GM12878 (cell line): ENCODE data around the gene RGS18. TPM values are rescaled to one million over a fixed set of nuclear protein-coding genes. Genes with fewer than 3 reads are reported as not detected.

ENCODE experiments used
- ATAC-seq: fragments of 200-7000 bp; cut with Tn5 transposase; 3 replicates; pipeline ENCODE4 v1.9.1; 2020; ENCODE audit warnings: mild to moderate bottlenecking, moderate library complexity
- BruUV-seq: library from RNA; stranded (reverse); fragments of 400-500 nt; replicated peaks from 2 replicates; lab custom pipeline; 2021; lab: Mats Ljungman, UMichigan
- CTCF ChIA-PET: fragments of 300-600 bp; sonication (Branson Sonifier 250); formaldehyde crosslinking; extraction: SDS; loops from one replicate; lab custom pipeline; 2021; ENCODE audit warnings: inconsistent platforms; lab: Yijun Ruan, JAX
- POLR2A ChIA-PET: fragments of 350-600 bp; formaldehyde crosslinking; extraction: SDS; loops from one replicate; lab custom pipeline; 2021; ENCODE audit warnings: inconsistent platforms; lab: Charles Lee
- RAD21 ChIA-PET: fragments of 300-600 bp; sonication (Branson Sonifier 250); formaldehyde crosslinking; loops from one replicate; lab custom pipeline; 2023; ENCODE audit warnings: antibody characterized with exemption; ENCODE audit not compliant: unreplicated experiment; lab: Charles Lee
- SMC1A ChIA-PET: fragments of 300-600 bp; sonication (Branson Sonifier 250); formaldehyde crosslinking; loops from one replicate; lab custom pipeline; 2023; ENCODE audit not compliant: unreplicated experiment, uncharacterized antibody; lab: Charles Lee
- DNase-seq: peaks from one replicate; pipeline ENCODE4 v3.0.0-alpha.2; 2011; ENCODE audit warnings: low read depth, low spot score
- FAIRE-seq: peaks from 3 replicates; lab custom pipeline; 2011; peaks lifted over from hg19 to GRCh38; lab: Jason Lieb, UNC
- H2AFZ ChIP-seq: 2 replicates; pipeline ENCODE4 v1.6.0; 2011; ENCODE audit warnings: low read depth, low read length, control low read depth; ENCODE audit not compliant: control insufficient read depth
- H3K27ac ChIP-seq: 2 replicates; pipeline ENCODE4 v1.5.1; 2011; ENCODE audit warnings: control low read depth; ENCODE audit not compliant: control insufficient read depth, insufficient read depth
- H3K27me3 ChIP-seq, 2 experiments: replicated peaks in 1 of 2; 2 replicates each; pipeline versions ENCODE4 v1.6.0 to v1.6.1; 2011; ENCODE audit warnings: low read length in 1 of 2; ENCODE audit not compliant: control insufficient read depth in 2 of 2, insufficient read depth in 2 of 2
- H3K36me3 ChIP-seq, 2 experiments: 2 replicates each; pipeline ENCODE4 v1.5.1; 2011; ENCODE audit warnings: low read length in 1 of 2; ENCODE audit not compliant: control insufficient read depth in 2 of 2, insufficient read depth in 2 of 2
- H3K4me1 ChIP-seq: 2 replicates; pipeline ENCODE4 v1.6.1; 2011; ENCODE audit warnings: mild to moderate bottlenecking, low read length, moderate library complexity, mixed read lengths; ENCODE audit not compliant: control insufficient read depth, insufficient read depth
- H3K4me2 ChIP-seq: 2 replicates; pipeline ENCODE4 v1.6.0; 2011; ENCODE audit warnings: control low read depth; ENCODE audit not compliant: control insufficient read depth, insufficient read depth
- H3K4me3 ChIP-seq: fragments of 200-600 bp; sonication (generic); 2 replicates; pipeline ENCODE4 v1.5.1; 2016
- H3K79me2 ChIP-seq: 2 replicates; pipeline ENCODE4 v1.6.0; 2011; ENCODE audit warnings: low read length; ENCODE audit not compliant: control insufficient read depth, insufficient read depth
- H3K9ac ChIP-seq: 2 replicates; pipeline ENCODE4 v1.8.0; 2011; ENCODE audit warnings: low read length, control low read depth, mixed read lengths; ENCODE audit not compliant: control insufficient read depth, insufficient read depth
- H3K9me3 ChIP-seq: replicated peaks from 3 replicates; pipeline ENCODE4 v1.5.1; 2011; ENCODE audit warnings: mild to moderate bottlenecking, low read length; ENCODE audit not compliant: control insufficient read depth, insufficient read depth
- H4K20me1 ChIP-seq: 2 replicates; pipeline ENCODE4 v1.6.0; 2011; ENCODE audit not compliant: control insufficient read depth, insufficient read depth
- CEBPB ChIP-seq, 2 experiments: fragments of 150-350 bp in 1 of 2; IDR thresholded peaks; 2 replicates each; pipeline ENCODE4 v1.6.1; 2012 to 2014; ENCODE audit warnings: low read depth in 2 of 2, low read length in 2 of 2, borderline replicate concordance in 1 of 2, inconsistent platforms in 1 of 2
- CEBPZ ChIP-seq: fragments of 150-350 bp; IDR thresholded peaks from 2 replicates; pipeline ENCODE4 v1.6.1; 2016; ENCODE audit warnings: low read depth, low read length
- GABPA ChIP-seq: IDR thresholded peaks from 2 replicates; pipeline ENCODE4 v1.6.1; 2014; ENCODE audit warnings: antibody characterized with exemption, low read depth, mild to moderate bottlenecking, inconsistent platforms
- IKZF1 ChIP-seq: fragments of 450-650 bp; conservative IDR thresholded peaks from 2 replicates; pipeline ENCODE4 v1.6.1; 2017; ENCODE audit warnings: antibody characterized with exemption, mild to moderate bottlenecking
- JUND ChIP-seq: IDR thresholded peaks from 2 replicates; pipeline ENCODE4 v1.6.1; 2012; ENCODE audit warnings: low read depth, mild to moderate bottlenecking, low read length, improper control_type of control experiment, moderate library complexity
- LARP7 ChIP-seq: fragments of 450-650 bp; IDR thresholded peaks from 2 replicates; pipeline ENCODE4 v1.6.1; 2017; ENCODE audit warnings: mild to moderate bottlenecking
- NR2C2 ChIP-seq: IDR thresholded peaks from 2 replicates; pipeline ENCODE4 v1.6.1; 2011; ENCODE audit warnings: borderline replicate concordance, low read depth; ENCODE audit not compliant: control insufficient read depth, insufficient read length
- SMAD5 ChIP-seq: IDR thresholded peaks from 2 replicates; pipeline ENCODE4 v1.6.1; 2016; ENCODE audit warnings: antibody characterized with exemption, low read depth
- STAT1 ChIP-seq: fragments of 450-650 bp; conservative IDR thresholded peaks from 2 replicates; pipeline ENCODE4 v1.6.1; 2014; ENCODE audit warnings: antibody characterized with exemption, mild to moderate bottlenecking
- SUZ12 ChIP-seq: fragments of 200-600 bp; sonication (generic); IDR thresholded peaks from one replicate; pipeline ENCODE4 v1.6.1; 2018; ENCODE audit warnings: antibody characterized with exemption, mild to moderate bottlenecking; ENCODE audit not compliant: unreplicated experiment
- TCF12 ChIP-seq: IDR thresholded peaks from 2 replicates; pipeline ENCODE4 v1.6.1; 2011; ENCODE audit warnings: low read depth, mild to moderate bottlenecking, low read length
- ZNF274 ChIP-seq: IDR thresholded peaks from one replicate; pipeline ENCODE4 v1.8.0; 2011; ENCODE audit not compliant: insufficient read length, insufficient read depth
- WGBS: methylation state at CpG from one replicate; pipeline ENCODE4 v1.1.6; 2016; ENCODE audit warnings: low lambda C conversion rate; ENCODE audit not compliant: insufficient replicate concordance, insufficient coverage; ENCODE audit errors: missing lambda C conversion rate; 5-methylcytosine and 5-hydroxymethylcytosine counted together
- in situ Hi-C: fragments of 300-500 bp; cut with MboI; formaldehyde crosslinking; loops from 9 replicates; pipeline ENCODE4 v1.14.3; 2018; ENCODE audit warnings: mixed read lengths
- intact Hi-C: fragments of 100-400 bp; cut with micrococcal nuclease; formaldehyde crosslinking; loops from one replicate; pipeline ENCODE4 v1.14.2; 2022; ENCODE audit not compliant: unreplicated experiment
- polyA plus RNA-seq, 11 experiments: library from polyadenylated mRNA; depleted of rRNA in 4 of 11; unstranded in 6 of 11; stranded (reverse) in 5 of 11; fragments of >200 nt; fragmentation: Nextera tagmentation in 4 of 11; fragmentation: Illumina TruSeq in 1 of 11; extraction: Ambion mirVana in 4 of 11; extraction: Trizol in 1 of 11; gene quantifications; 1 replicate in 1 of 11; 2 replicates in 10 of 11; pipeline versions ENCODE4 v1.2.1 to v1.2.3, GENCODE V29; 2011 to 2016; ENCODE audit warnings: inconsistent platforms in 2 of 11, missing spikeins in 2 of 11, low read depth in 1 of 11
- total RNA-seq, 4 experiments: library from RNA; depleted of rRNA in 3 of 4; stranded (reverse); fragments of >200 nt in 3 of 4; fragmentation: Illumina TruSeq in 1 of 4; extraction: Trizol in 1 of 4; gene quantifications; 2 replicates each; pipeline versions ENCODE4 v1.2.1 to v1.2.3, GENCODE V29; 2013 to 2021

RGS18 gene
- total and polyA plus RNA-seq, 10 of the 15 experiments (the other 5 are each of a cell fraction or from before 2014, with no cell fraction given) = not detected

GRCh38 chr1:192167911-192168700, 9.8 kb downstream of the RGS18 start:
- H3K4me1 ChIP-seq = no peaks in the 10 kb centered on the region
- H3K79me2 ChIP-seq = no peaks in the 10 kb centered on the region
- CTCF ChIA-PET = no interaction called here
- H3K9me3 ChIP-seq = no peaks in the 10 kb centered on the region; the same call in 2 of the 3 replicates
- FAIRE-seq (no peak), DNase-seq (no peak), ATAC-seq (no peak)
- no peak overlapping the region for H3K4me3 ChIP-seq
- no TSS peak for BruUV-seq
- no peak overlapping the region for H3K27ac ChIP-seq
- in situ Hi-C loops = no loop called here
- 2% methylated on average over 3 of the region's 3 CpGs for WGBS
- H2AFZ ChIP-seq = no peak overlapping the region
- RAD21 ChIA-PET = no interaction called here
- POLR2A ChIA-PET = no interaction called here
- intact Hi-C loops = no loop called here
- no peaks in the 10 kb centered on the region for H3K27me3 ChIP-seq
- H4K20me1 ChIP-seq = no peaks in the 10 kb centered on the region
- SMC1A ChIA-PET = no interaction called here
- no peak for TF ChIP-seq ZNF274
- TF ChIP-seq CEBPB (IDR thresholded peaks at IDR 0.05; ENCODE audit: borderline replicate concordance in 1 of 2, low read depth in 2 of 2, low read length in 2 of 2) = no peak
- no peak for TF ChIP-seq NR2C2
- TF ChIP-seq SMAD5 = no peak
- no peak for TF ChIP-seq JUND
- TF ChIP-seq TCF12 = no peak
- no peak for TF ChIP-seq IKZF1
- TF ChIP-seq LARP7 = no peak
- TF ChIP-seq SUZ12 = no peak
- no peak for TF ChIP-seq GABPA
- TF ChIP-seq STAT1 = no peak
- no peak for TF ChIP-seq CEBPZ
- H3K36me3 ChIP-seq = no peaks in the 10 kb centered on the region
- H3K4me2 ChIP-seq = no peak overlapping the region
- H3K9ac ChIP-seq = no peak overlapping the region
